Skeletal muscle cell (primary cell): ENCODE results near the gene PLA2G6.
A peak's percentile ranks its signal among the peaks of the same experiment; 100 is the strongest.
"Not testable (repeated sequence)": the region's sequence is repeated elsewhere in the genome, so short reads cannot be mapped to it uniquely, and the experiment has no call there.

ENCODE experiments used
- DNase-seq: peaks from one replicate; pipeline ENCODE4 v3.0.0-alpha.2; 2010; ENCODE audit warnings: low read depth
- H3K4me3 ChIP-seq: 2 replicates; pipeline ENCODE4 v1.5.1; 2011; ENCODE audit warnings: low read depth, mild to moderate bottlenecking, control low read depth, low read length, moderate library complexity

PLA2G6 gene

GRCh38 chr22:38080474-38080849, 101.2 kb downstream of the PLA2G6 start:
- DNase-seq, result no peak
- H3K4me3 ChIP-seq, result peak overlapping the region; percentile 42

- no peak overlapping the region for H3K4me3 ChIP-seq
- DNase-seq, result no peak
Observed at GRCh38 chr22:38079804-38080203, 101.8 kb downstream of the PLA2G6 start.

- not testable (repeated sequence) for H3K4me3 ChIP-seq, DNase-seq
Observed at GRCh38 chr22:38079208-38079607, 102.4 kb downstream of the PLA2G6 start.

- no peak for DNase-seq
- no peak overlapping the region for H3K4me3 ChIP-seq
Observed at GRCh38 chr22:38078046-38078840, 103.4 kb downstream of the PLA2G6 start.

- no peak for DNase-seq
- no peak overlapping the region for H3K4me3 ChIP-seq
Observed at GRCh38 chr22:38077595-38077994, 104.0 kb downstream of the PLA2G6 start.

- no peak overlapping the region for H3K4me3 ChIP-seq
- no peak for DNase-seq
Observed at GRCh38 chr22:38077096-38077495, 104.5 kb downstream of the PLA2G6 start.

GRCh38 chr22:38075961-38076360, 105.7 kb downstream of the PLA2G6 start:
- DNase-seq, result no peak
- H3K4me3 ChIP-seq, result no peak overlapping the region

GRCh38 chr22:38075105-38075825, 106.4 kb downstream of the PLA2G6 start:
- no peak overlapping the region for H3K4me3 ChIP-seq
- DNase-seq, result no peak

GRCh38 chr22:38074181-38075104, 107.2 kb downstream of the PLA2G6 start:
- no peak overlapping the region for H3K4me3 ChIP-seq
- no peak for DNase-seq

- no peak overlapping the region for H3K4me3 ChIP-seq
Observed at GRCh38 chr22:38073150-38074130, 108.2 kb downstream of the PLA2G6 start.

GRCh38 chr22:38072322-38073149, 109.1 kb downstream of the PLA2G6 start:
- no peak for DNase-seq

More at GRCh38 chr22:38073150-38074130, 108.2 kb downstream of the PLA2G6 start:
- no peak for DNase-seq

GRCh38 chr22:38071421-38072321, 110.0 kb downstream of the PLA2G6 start:
- DNase-seq, result no peak
- H3K4me3 ChIP-seq, result no peak overlapping the region

More at GRCh38 chr22:38072322-38073149, 109.1 kb downstream of the PLA2G6 start:
- H3K4me3 ChIP-seq, result no peak overlapping the region

- DNase-seq, result no peak
- no peak overlapping the region for H3K4me3 ChIP-seq
Observed at GRCh38 chr22:38070250-38070921, 111.2 kb downstream of the PLA2G6 start.

GRCh38 chr22:38069372-38070249, 112.0 kb downstream of the PLA2G6 start:
- DNase-seq, result peak; percentile 7
- H3K4me3 ChIP-seq, result no peak overlapping the region

- DNase-seq, result no peak
- no peak overlapping the region for H3K4me3 ChIP-seq
Observed at GRCh38 chr22:38068641-38069371, 112.8 kb downstream of the PLA2G6 start.
